CD8-positive, alpha-beta memory T cell (primary cell): Measurements from ENCODE around the gene RAD51. TPM values are rescaled to one million over a fixed set of nuclear protein-coding genes. Genes with fewer than 3 reads are reported as not detected.
"Not testable (repeated sequence)": the region's sequence is repeated elsewhere in the genome, so short reads cannot be mapped to it uniquely, and the experiment has no call there.

Experiments used
- CTCF ChIA-PET: fragments of 350-600 bp; sonication (Branson Sonifier 250); formaldehyde crosslinking; loops from one replicate; lab custom pipeline; 2021; ENCODE audit warnings: antibody characterized with exemption; lab: Charles Lee
- POLR2A ChIA-PET: fragments of 350-600 bp; sonication (Branson Sonifier 250); formaldehyde crosslinking; loops from one replicate; lab custom pipeline; 2021; ENCODE audit warnings: antibody characterized with exemption; lab: Charles Lee
- DNase-seq, 5 donors: peaks; one replicate each; pipeline versions ENCODE4 v3.0.0 to v3.0.0-alpha.2; 2020 to 2022; ENCODE audit warnings: mixed read lengths in 1 of 5
- H3K27ac ChIP-seq: one replicate; pipeline ENCODE4 v1.7.0; 2013; ENCODE audit warnings: low read depth, mild to moderate bottlenecking, low read length, moderate library complexity
- H3K27me3 ChIP-seq: 2 replicates; pipeline ENCODE4 v1.7.0; 2013; ENCODE audit warnings: low read length, mild to moderate bottlenecking; ENCODE audit not compliant: insufficient read depth, poor library complexity, severe bottlenecking
- H3K36me3 ChIP-seq: 2 replicates; pipeline ENCODE4 v1.7.0; 2013; ENCODE audit warnings: mild to moderate bottlenecking, low read length, moderate library complexity; ENCODE audit not compliant: insufficient read depth
- H3K4me1 ChIP-seq: 2 replicates; pipeline ENCODE4 v1.7.0; 2013; ENCODE audit warnings: mild to moderate bottlenecking, low read length, moderate library complexity; ENCODE audit not compliant: insufficient read depth
- H3K4me3 ChIP-seq: 2 replicates; pipeline ENCODE4 v1.7.0; 2013; ENCODE audit warnings: mild to moderate bottlenecking, low read length
- H3K9me3 ChIP-seq: 2 replicates; pipeline ENCODE4 v1.7.0; 2013; ENCODE audit warnings: mild to moderate bottlenecking, low read length
- H3K27ac Mint-ChIP-seq, 8 donors: one replicate each; pipeline ENCODE4 v1.8.0; 2020 to 2021; ENCODE audit warnings: mixed read lengths in 8 of 8, mild to moderate bottlenecking in 6 of 8, inconsistent platforms in 3 of 8, moderate library complexity in 3 of 8
- H3K27me3 Mint-ChIP-seq, 2 donors: one replicate each; pipeline ENCODE4 v1.8.0; 2020 to 2021; ENCODE audit warnings: mixed read lengths in 2 of 2, mild to moderate bottlenecking in 1 of 2, moderate library complexity in 1 of 2
- H3K36me3 Mint-ChIP-seq, 3 donors: one replicate each; pipeline ENCODE4 v1.8.0; 2020 to 2021; ENCODE audit warnings: mixed read lengths in 3 of 3, inconsistent platforms in 1 of 3, mild to moderate bottlenecking in 1 of 3
- H3K4me1 Mint-ChIP-seq, 3 donors: one replicate each; pipeline ENCODE4 v1.8.0; 2020 to 2021; ENCODE audit warnings: mixed read lengths in 3 of 3, inconsistent platforms in 1 of 3, mild to moderate bottlenecking in 1 of 3
- H3K4me3 Mint-ChIP-seq, 7 donors: one replicate each; pipeline ENCODE4 v1.8.0; 2020 to 2021; ENCODE audit warnings: mixed read lengths in 7 of 7, mild to moderate bottlenecking in 6 of 7, moderate library complexity in 4 of 7, inconsistent platforms in 2 of 7
- H3K9me3 Mint-ChIP-seq, 5 donors: one replicate each; pipeline ENCODE4 v1.8.0; 2020 to 2022; ENCODE audit warnings: mixed read lengths in 5 of 5, mild to moderate bottlenecking in 3 of 5, moderate library complexity in 2 of 5, inconsistent platforms in 1 of 5
- polyA plus RNA-seq: library from polyadenylated mRNA; unstranded; fragments of 300-500 nt; fragmentation: Illumina TruSeq; gene quantifications from one replicate; pipeline ENCODE4 v1.2.3, GENCODE V29; 2021
- total RNA-seq, 2 experiments: library from RNA; stranded (reverse); gene quantifications; one replicate each; pipeline ENCODE4 v1.2.3, GENCODE V29; 2021

RAD51 gene
- total and polyA plus RNA-seq, 3 experiments from 2014 or later = 1.7 to 57.6 (median 54.3) TPM

DNA sequence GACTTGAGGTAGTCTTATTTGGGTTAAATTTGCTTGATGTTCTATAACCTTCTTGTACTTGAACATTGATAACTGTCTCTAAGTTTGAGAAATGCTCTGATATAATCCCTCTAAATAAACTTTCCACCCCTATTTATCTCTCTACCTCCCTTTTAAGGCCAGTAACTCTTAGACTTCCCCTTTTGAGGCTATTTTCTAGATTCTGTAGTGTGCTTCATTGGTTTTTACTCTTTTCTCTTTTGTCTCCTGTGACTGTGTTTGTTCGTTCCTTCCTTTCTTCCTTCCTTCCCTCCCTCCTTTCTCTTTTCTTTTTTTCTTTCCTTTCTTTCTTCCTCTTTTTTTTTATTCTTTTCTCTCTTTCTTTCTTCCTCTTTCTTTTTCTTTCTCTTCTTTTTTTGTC, 14.0 kb upstream of the RAD51 start:
- H3K4me1 ChIP-seq, H3K9me3 Mint-ChIP-seq, H3K27me3 ChIP-seq, H3K36me3 ChIP-seq, H3K27me3 Mint-ChIP-seq, POLR2A ChIA-PET, H3K36me3 Mint-ChIP-seq, H3K4me3 Mint-ChIP-seq, H3K27ac Mint-ChIP-seq, H3K9me3 ChIP-seq, DNase-seq, H3K4me3 ChIP-seq, H3K4me1 Mint-ChIP-seq, H3K27ac ChIP-seq: not testable (repeated sequence)
- CTCF ChIA-PET = interaction anchor here (1.0 to 5.3 kb wide), 3 partner anchors 13 to 107 kb away, joined by 4 to 65 read pairs (median 5); no protein-coding TSS in a partner anchor

DNA sequence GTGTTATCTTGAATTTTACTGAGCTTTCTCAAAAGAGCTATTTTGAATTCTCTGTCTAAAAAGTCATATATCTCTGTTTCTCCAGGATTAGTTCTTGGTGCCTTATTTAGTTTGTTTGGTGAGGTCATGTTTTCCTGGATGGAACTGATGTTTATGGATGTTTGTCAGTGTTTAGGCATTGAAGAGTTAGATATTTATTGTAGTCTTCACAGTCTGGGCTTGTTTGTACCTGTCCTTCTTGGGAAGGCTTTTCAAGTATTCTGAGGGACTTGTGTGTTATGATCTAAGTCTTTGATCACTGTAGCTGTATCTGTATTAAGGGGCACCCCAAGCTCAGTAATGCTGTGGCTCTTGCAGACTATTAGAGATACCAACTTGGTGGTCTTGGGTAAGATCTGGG, 10.6 kb upstream of the RAD51 start:
- Mint-ChIP-seq H3K27me3 (no peaks in the 10 kb centered on the region), H3K4me3 (no peak overlapping the region), H3K4me1 (peaks cover 0 to under 1% (median 0%) of the 10 kb centered on the region in 3 donors), H3K27ac (peak overlapping the region in 1 of 8 donors; percentile 68), H3K36me3 (peaks cover 0 to under 1% (median 0%) of the 10 kb centered on the region in 3 donors), H3K9me3 (no peaks in the 10 kb centered on the region)
- no peak for DNase-seq
- Histone ChIP-seq H3K9me3 (no peaks in the 10 kb centered on the region), H3K27ac (no peak overlapping the region), H3K27me3 (no peaks in the 10 kb centered on the region), H3K4me3 (no peak overlapping the region), H3K36me3 (no peaks in the 10 kb centered on the region), H3K4me1 (no peaks in the 10 kb centered on the region)
- POLR2A ChIA-PET = no interaction called here
- CTCF ChIA-PET = interaction anchor here (1.7 kb wide), 1 partner anchor 98 kb away, joined by 7 read pairs; no protein-coding TSS in a partner anchor

DNA sequence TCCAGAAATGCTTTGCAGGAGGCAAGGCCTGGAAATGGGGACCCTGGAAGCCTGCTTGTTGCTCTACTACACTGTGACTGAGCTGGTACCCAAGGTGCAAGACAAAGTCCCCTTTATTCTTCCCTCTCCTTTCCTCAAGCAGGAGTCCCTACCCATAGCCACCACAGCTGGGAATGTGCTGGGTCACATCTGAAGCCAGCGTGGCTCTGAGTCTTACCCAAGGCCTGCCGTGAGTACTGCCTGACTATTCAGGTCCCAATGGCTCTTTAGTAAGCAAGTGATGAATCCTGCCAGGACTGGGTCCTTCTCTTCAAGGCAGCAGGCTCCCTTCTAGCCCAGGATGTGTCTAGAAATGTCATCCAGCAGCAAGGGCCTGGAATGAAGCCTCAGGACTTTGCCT, 9.6 kb upstream of the RAD51 start:
- Histone ChIP-seq H3K27me3 (no peaks in the 10 kb centered on the region), H3K4me3 (no peak overlapping the region), H3K27ac (no peak overlapping the region), H3K4me1 (no peaks in the 10 kb centered on the region), H3K36me3 (no peaks in the 10 kb centered on the region), H3K9me3 (no peaks in the 10 kb centered on the region)
- Mint-ChIP-seq H3K27ac (peak overlapping the region in 4 of 8 donors; percentile 19 to 92 (median 74)), H3K27me3 (no peaks in the 10 kb centered on the region), H3K4me3 (no peak overlapping the region), H3K9me3 (no peaks in the 10 kb centered on the region), H3K36me3 (peaks cover 0 to 6% (median 1%) of the 10 kb centered on the region in 3 donors), H3K4me1 (peaks cover 0 to 4% (median 2%) of the 10 kb centered on the region in 3 donors)
- CTCF ChIA-PET = interaction anchor here (1.7 kb wide), 1 partner anchor 97 kb away, joined by 7 read pairs; no protein-coding TSS in a partner anchor
- DNase-seq = no peak
- POLR2A ChIA-PET = no interaction called here

DNA sequence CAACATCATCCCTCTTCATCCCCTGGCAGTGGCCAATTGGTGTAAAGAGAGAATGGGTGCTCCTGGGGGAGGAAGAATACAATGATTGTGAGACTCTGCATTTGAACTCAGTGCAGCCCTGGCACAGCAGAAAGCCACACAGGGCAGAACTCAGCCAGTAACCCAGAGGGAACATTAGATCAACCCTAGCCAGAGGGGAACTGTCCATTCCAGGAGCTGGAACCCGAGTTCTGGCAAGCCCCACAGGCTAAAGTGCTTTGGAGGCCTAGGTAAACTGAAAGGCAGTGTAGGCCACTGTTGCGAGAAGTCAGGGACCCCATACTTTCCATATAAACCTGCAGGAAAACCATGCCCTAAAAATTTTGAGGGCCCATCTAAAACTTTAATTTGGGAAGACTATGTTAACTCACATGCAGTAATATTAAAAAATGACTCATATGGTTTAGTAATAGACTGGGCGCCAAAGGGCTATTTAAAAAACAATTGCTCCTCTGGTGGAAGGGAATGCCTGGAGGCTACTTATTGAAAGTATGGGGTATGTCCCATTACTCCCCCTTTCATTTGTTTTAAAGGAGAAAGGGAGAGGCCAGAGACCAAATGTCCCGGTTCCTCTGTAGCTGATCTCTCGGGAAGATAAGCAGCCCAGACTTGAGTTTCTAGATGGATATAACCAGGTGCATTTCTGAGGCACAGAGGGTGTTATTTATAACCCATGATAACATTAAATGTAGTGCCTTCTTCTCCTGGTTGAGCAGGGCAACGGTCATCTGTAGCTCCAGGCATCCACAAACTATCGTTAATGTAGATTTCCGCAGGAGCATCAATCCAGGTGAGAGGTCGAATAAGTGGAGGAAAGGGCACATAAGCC, 5.8 kb upstream of the RAD51 start:
- Histone ChIP-seq H3K9me3 (no peaks in the 10 kb centered on the region), H3K36me3 (no peaks in the 10 kb centered on the region), H3K4me3 (no peak overlapping the region), H3K27me3 (no peaks in the 10 kb centered on the region), H3K27ac (no peak overlapping the region), H3K4me1 (peaks cover 7% of the 10 kb centered on the region)
- Mint-ChIP-seq H3K9me3 (no peaks in the 10 kb centered on the region), H3K4me1 (peaks cover 10 to 14% (median 10%) of the 10 kb centered on the region in 3 donors), H3K36me3 (peaks cover 0 to 19% (median 1%) of the 10 kb centered on the region in 3 donors), H3K4me3 (peak overlapping the region in 1 of 7 donors; percentile 61), H3K27me3 (no peaks in the 10 kb centered on the region), H3K27ac (peak overlapping the region in 3 of 8 donors; percentile 13 to 47 (median 17))
- no peak for DNase-seq
- POLR2A ChIA-PET = no interaction called here
- CTCF ChIA-PET = no interaction called here

DNA sequence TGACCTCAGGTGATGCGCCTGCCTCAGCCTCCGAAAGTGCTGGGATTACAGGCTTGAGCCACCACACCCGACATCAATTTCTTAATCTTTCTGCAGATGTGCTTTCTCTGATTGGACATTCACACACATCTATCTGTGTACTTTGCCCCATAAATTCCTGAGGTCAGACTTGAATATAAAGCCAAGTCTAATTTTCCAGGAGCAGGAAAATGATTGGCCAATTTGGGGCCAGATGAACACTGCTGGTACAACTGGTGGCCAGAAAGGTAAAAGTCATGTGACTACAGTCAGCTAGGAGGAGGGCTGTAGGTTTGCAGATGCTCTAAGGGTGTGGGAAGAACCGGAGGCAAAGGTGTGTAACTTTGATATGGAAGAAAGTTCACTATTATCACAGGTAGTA, 3.2 kb upstream of the RAD51 start:
- Mint-ChIP-seq H3K4me3 (peak overlapping the region in 2 of 7 donors; percentile 5 to 61), H3K27ac (peak overlapping the region in 1 of 8 donors; percentile 54), H3K4me1 (peaks cover 20 to 30% (median 21%) of the 10 kb centered on the region in 3 donors), H3K36me3 (peaks cover 0 to 32% (median 1%) of the 10 kb centered on the region in 3 donors), H3K9me3 (no peaks in the 10 kb centered on the region), H3K27me3 (no peaks in the 10 kb centered on the region)
- no peak overlapping the region for H3K4me3 ChIP-seq
- DNase-seq = no peak
- H3K27ac ChIP-seq = no peak overlapping the region
- ChIA-PET POLR2A (interaction anchor here (0.6 to 0.7 kb wide), 2 partner anchors 9 to 87 kb away, joined by 3 to 5 read pairs; no protein-coding TSS in a partner anchor), CTCF (interaction anchor here (1.1 kb wide), 1 partner anchor 102 kb away, joined by 3 read pairs; no protein-coding TSS in a partner anchor)
- H3K4me1 ChIP-seq = peaks cover 8% of the 10 kb centered on the region
- no peaks in the 10 kb centered on the region for H3K36me3 ChIP-seq
- H3K27me3 ChIP-seq = no peaks in the 10 kb centered on the region
- no peaks in the 10 kb centered on the region for H3K9me3 ChIP-seq

DNA sequence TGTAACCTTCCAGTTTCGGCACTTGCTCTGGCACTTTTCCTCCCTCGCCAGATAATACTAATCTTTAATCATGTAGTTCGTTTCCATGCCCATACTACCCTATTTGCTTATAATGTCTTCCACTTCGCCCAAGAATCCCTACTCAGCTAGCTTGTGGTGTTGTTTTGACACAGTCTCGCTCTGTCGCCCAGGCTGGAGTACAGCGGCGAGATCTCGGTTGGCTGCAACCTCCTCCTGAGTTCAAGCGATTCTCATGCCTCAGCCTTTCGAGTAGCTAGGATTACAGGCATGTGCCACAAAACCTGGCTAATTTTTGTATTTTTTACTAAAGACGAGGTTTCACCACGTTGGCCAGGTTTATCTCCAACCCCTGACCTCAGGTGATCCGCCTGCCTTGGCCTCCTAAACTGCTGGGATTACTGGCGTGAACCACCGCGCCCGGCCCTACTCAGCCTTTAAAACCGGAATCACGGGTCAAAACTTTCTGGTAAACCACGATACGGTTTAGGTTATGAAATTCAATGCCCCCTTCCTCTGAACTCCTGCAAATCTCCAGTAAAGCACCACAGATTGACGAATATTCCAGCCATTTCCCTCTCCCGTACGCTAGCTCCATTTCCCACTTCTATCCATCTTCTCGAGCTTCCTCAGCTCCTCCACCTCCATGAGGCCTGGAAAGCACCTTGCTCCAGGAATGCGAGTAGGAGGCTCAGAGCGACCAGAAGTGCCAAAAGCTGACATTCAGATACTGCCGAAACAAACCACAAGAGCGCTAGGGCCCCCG, 878 bp upstream of the RAD51 start:
- ChIA-PET POLR2A (interaction anchor here (0.6 to 2.3 kb wide), 13 partner anchors 16 to 537 kb away, joined by 3 to 11 read pairs (median 4); partner anchors contain the start of genes C15orf62, CHP1, DNAJC17 and EXD1), CTCF (interaction anchor here (0.8 to 3.9 kb wide), 11 partner anchors 14 to 254 kb away, joined by 3 to 16 read pairs (median 4); partner anchors contain the start of genes BAHD1 and VPS18)
- Mint-ChIP-seq H3K4me3 (peak overlapping the region; percentile 92 to 99 (median 96)), H3K4me1 (peaks cover 20 to 30% (median 23%) of the 10 kb centered on the region in 3 donors), H3K9me3 (no peaks in the 10 kb centered on the region), H3K36me3 (peaks cover 0 to 32% (median 1%) of the 10 kb centered on the region in 3 donors), H3K27me3 (no peaks in the 10 kb centered on the region), H3K27ac (peak overlapping the region; percentile 91 to 99 (median 98))
- Histone ChIP-seq H3K27ac (peak overlapping the region; percentile 98), H3K9me3 (no peaks in the 10 kb centered on the region), H3K27me3 (no peaks in the 10 kb centered on the region), H3K4me3 (peak overlapping the region; percentile 96), H3K4me1 (peaks cover 8% of the 10 kb centered on the region), H3K36me3 (no peaks in the 10 kb centered on the region)
- DNase-seq = peak in 1 of 5 donors; percentile 11

DNA sequence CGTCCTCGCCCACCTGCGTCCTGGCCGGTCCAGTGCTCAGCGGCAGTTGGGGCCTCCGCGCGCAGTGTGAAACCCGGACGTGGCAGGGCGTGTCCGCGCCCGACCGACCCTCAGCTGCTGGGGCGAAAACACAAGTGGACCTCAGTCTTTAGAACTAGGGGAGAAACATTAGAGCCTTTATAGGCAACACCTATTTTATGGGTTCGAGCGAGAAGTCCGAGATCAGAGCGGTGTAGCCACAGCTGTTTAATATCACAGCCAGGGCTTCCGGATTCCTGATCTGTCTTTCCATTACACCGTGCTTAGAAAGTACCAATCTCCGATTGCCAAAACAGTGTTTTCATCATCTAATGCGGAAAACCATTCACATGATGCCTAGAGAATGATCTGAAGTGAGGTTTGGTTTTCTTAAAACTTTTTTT, 506 bp downstream of the RAD51 start:
- Histone ChIP-seq H3K36me3 (no peaks in the 10 kb centered on the region), H3K27ac (peak overlapping the region; percentile 98), H3K4me3 (peak overlapping the region; percentile 96), H3K4me1 (peaks cover 8% of the 10 kb centered on the region), H3K9me3 (no peaks in the 10 kb centered on the region), H3K27me3 (no peaks in the 10 kb centered on the region)
- peak in 1 of 5 donors; percentile 11 for DNase-seq
- Mint-ChIP-seq H3K36me3 (peaks cover 0 to 26% (median 0%) of the 10 kb centered on the region in 3 donors), H3K9me3 (no peaks in the 10 kb centered on the region), H3K27ac (peak overlapping the region; percentile 17 to 97 (median 90)), H3K27me3 (no peaks in the 10 kb centered on the region), H3K4me1 (peaks cover 19 to 28% (median 20%) of the 10 kb centered on the region in 3 donors), H3K4me3 (peak overlapping the region; percentile 92 to 99 (median 96))
- ChIA-PET POLR2A (interaction anchor here (0.5 to 2.3 kb wide), 10 partner anchors 9 to 535 kb away, joined by 3 to 11 read pairs (median 4); partner anchors contain the start of genes C15orf62, CHP1, DNAJC17 and EXD1), CTCF (interaction anchor here (1.5 to 3.9 kb wide), 7 partner anchors 17 to 255 kb away, joined by 3 to 16 read pairs (median 7); partner anchors contain the start of genes BAHD1 and VPS18)
